Kidney (tissue), 14 donors: ENCODE measurements around the gene RFXANK. TPM values are rescaled to one million over a fixed set of nuclear protein-coding genes. Genes with fewer than 3 reads are reported as not detected.

Experiments used
- DNase-seq, 5 donors: peaks; one replicate each; pipeline ENCODE4 v3.0.0-alpha.2; 2013 to 2020
- FAIRE-seq: peaks from 2 replicates; lab custom pipeline; 2012; peaks lifted over from hg19 to GRCh38; lab: Jason Lieb, UNC
- H3K27ac ChIP-seq, 2 donors: one replicate each; pipeline ENCODE4 v1.7.0; 2013; ENCODE audit warnings: low read depth in 2 of 2, low read length in 2 of 2, inconsistent platforms in 1 of 2
- H3K27me3 ChIP-seq: one replicate; pipeline ENCODE4 v1.7.1; 2013; ENCODE audit warnings: low read length, inconsistent platforms; ENCODE audit not compliant: control insufficient read depth, insufficient read depth
- H3K36me3 ChIP-seq, 3 donors: one replicate each; pipeline versions ENCODE4 v1.7.0 to v1.7.1; 2013; ENCODE audit warnings: low read length in 3 of 3, control low read depth in 1 of 3, inconsistent platforms in 1 of 3; ENCODE audit not compliant: insufficient read depth in 3 of 3, control insufficient read depth in 2 of 3
- H3K4me1 ChIP-seq, 3 donors: one replicate each; pipeline versions ENCODE4 v1.7.0 to v1.7.1; 2013; ENCODE audit warnings: low read length in 3 of 3, inconsistent platforms in 1 of 3, low read depth in 1 of 3; ENCODE audit not compliant: control insufficient read depth in 2 of 3, insufficient read depth in 2 of 3
- H3K4me3 ChIP-seq, 3 donors: one replicate each; pipeline versions ENCODE4 v1.7.0 to v1.8.1; 2013; ENCODE audit warnings: low read length in 3 of 3, control low read depth in 1 of 3, inconsistent platforms in 1 of 3
- H3K9ac ChIP-seq, 3 donors: one replicate each; pipeline versions ENCODE4 v1.7.0 to v1.7.1; 2013; ENCODE audit warnings: low read length in 3 of 3, control low read depth in 1 of 3, inconsistent platforms in 1 of 3
- H3K9me3 ChIP-seq, 3 donors: one replicate each; pipeline versions ENCODE4 v1.7.0 to v1.7.1; 2013; ENCODE audit warnings: low read length in 3 of 3, control low read depth in 1 of 3, inconsistent platforms in 1 of 3; ENCODE audit not compliant: control insufficient read depth in 2 of 3, insufficient read depth in 1 of 3
- intact Hi-C: fragments of 100-400 bp; cut with DNase I; formaldehyde crosslinking; loops from one replicate; pipeline ENCODE4 v1.11.1; 2022
- polyA plus RNA-seq: library from polyadenylated mRNA; stranded (reverse); fragments of 350-450 nt; fragmentation: Illumina TruSeq; extraction: RNeasy Lipid Tissue Mini Kit (QIAGEN cat#74804); gene quantifications from one replicate; pipeline ENCODE4 v1.2.3, GENCODE V29; 2014; ENCODE audit warnings: low read depth, low replicate concordance; ENCODE audit not compliant: insufficient read depth
- total RNA-seq: library from RNA; stranded (reverse); fragmentation: NEBNext Ultra II Directional; extraction: Animal tissue kit (Norgen Biotek cat#: 25700); gene quantifications from one replicate; pipeline ENCODE4 v1.2.1, GENCODE V29; 2021
- TF ChIP-seq, protein P1 (sequence below): IDR thresholded peaks from 3 replicates; pipeline ENCODE4 v1.5.1; 2012; ENCODE audit warnings: mild to moderate bottlenecking, moderate library complexity, borderline replicate concordance; ENCODE audit not compliant: insufficient read depth; ENCODE audit errors: extremely low read depth
- donor health status: control.
- donor health status: control.
- donor health status: control.
- donor health status: control.
- donor health status: control.
- donor health status: DM: yes; HTN: yes; CAD: no.
- donor health status: Normal renal cell carcinoma (clear cell type).

Gene RFXANK
- total and polyA plus RNA-seq, 2 donors from 2014 or later = 70.7 to 133 TPM

DNA sequence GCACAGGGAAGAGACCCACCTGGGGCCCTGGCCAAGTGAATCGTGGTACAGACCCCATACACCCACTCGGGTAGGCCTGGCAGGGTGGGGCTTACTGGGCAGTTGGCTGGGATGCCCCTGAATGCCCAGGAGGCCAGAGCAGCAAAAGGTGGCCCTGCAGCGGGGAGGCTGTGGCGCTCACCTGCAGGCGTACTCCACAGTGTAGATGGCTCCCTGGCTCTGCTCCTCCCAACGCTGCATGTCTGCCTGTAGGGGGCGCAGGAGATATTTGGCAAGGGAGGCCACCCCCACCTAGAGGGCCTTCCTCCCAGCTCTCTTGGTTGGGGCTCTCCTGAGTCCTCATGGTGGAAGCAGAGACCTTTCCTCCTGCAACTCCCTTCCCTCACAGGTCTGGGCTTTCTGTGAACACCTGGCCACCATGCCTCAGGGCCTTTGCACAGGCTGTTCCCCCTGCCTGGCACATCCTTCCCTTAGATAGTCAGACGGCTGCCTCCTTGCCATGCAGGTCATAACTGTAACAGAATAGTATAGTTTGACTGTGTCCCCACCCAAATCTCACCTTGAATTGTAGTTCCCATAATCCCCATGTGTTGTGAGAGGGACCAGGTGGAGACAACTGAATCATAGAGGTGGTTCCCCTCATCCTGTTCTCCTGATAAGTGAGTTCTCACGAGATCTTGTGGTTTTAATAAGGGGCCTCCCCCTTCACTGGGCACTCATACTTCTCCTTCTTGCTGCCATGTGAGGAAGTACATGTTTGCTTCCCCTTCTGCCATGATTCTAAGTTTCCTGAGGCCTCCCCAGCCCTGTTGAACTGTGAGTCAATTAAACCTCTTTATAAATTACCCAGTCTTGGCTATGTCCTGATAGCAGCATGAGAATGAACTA lies 6.0 kb upstream of the RFXANK start:
- H3K27me3 ChIP-seq = no peaks in the 10 kb centered on the region
- H3K36me3 ChIP-seq = peaks cover 0 to 6% (median 0%) of the 10 kb centered on the region in 3 donors
- TF ChIP-seq, protein P1, sequence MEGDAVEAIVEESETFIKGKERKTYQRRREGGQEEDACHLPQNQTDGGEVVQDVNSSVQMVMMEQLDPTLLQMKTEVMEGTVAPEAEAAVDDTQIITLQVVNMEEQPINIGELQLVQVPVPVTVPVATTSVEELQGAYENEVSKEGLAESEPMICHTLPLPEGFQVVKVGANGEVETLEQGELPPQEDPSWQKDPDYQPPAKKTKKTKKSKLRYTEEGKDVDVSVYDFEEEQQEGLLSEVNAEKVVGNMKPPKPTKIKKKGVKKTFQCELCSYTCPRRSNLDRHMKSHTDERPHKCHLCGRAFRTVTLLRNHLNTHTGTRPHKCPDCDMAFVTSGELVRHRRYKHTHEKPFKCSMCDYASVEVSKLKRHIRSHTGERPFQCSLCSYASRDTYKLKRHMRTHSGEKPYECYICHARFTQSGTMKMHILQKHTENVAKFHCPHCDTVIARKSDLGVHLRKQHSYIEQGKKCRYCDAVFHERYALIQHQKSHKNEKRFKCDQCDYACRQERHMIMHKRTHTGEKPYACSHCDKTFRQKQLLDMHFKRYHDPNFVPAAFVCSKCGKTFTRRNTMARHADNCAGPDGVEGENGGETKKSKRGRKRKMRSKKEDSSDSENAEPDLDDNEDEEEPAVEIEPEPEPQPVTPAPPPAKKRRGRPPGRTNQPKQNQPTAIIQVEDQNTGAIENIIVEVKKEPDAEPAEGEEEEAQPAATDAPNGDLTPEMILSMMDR = peak; percentile 45
- no peak overlapping the region for H3K9ac ChIP-seq
- no peaks in the 10 kb centered on the region for H3K9me3 ChIP-seq
- DNase-seq = peak in 2 of 5 donors; percentile 19 to 48
- intact Hi-C loops = no loop called here
- no peak overlapping the region for H3K4me3 ChIP-seq
- no peak overlapping the region for H3K27ac ChIP-seq
- no peak for FAIRE-seq
- peaks cover 0 to 13% (median 4%) of the 10 kb centered on the region in 3 donors for H3K4me1 ChIP-seq

DNA sequence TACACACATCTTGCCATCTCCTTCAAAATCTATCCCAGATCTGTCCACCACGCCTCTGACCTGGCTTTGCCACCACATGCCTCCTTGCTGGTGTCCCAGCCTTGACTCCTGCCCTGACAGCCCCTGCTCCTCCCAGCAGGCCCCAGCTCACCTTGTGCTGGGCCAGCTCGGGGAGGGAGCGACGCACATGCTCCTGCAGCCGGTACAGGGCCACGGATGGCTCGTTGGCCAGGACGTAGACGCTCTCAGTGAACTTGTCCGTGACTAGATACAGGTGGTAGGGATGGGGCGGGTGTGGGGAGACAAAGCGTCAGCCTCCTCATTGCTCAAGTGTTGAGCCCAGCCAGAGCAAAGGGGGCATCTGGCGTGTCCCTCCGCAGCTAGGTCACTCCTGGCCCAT lies 5.3 kb upstream of the RFXANK start:
- FAIRE-seq = no peak
- no peak overlapping the region for H3K4me3 ChIP-seq
- intact Hi-C loops = no loop called here
- TF ChIP-seq, protein P1 = no peak
- peaks cover 0 to under 1% (median 0%) of the 10 kb centered on the region in 3 donors for H3K36me3 ChIP-seq
- H3K9me3 ChIP-seq = no peaks in the 10 kb centered on the region
- H3K4me1 ChIP-seq = peaks cover 0 to 15% (median 4%) of the 10 kb centered on the region in 3 donors
- H3K27ac ChIP-seq = no peak overlapping the region
- DNase-seq = no peak
- no peaks in the 10 kb centered on the region for H3K27me3 ChIP-seq
- no peak overlapping the region for H3K9ac ChIP-seq

DNA sequence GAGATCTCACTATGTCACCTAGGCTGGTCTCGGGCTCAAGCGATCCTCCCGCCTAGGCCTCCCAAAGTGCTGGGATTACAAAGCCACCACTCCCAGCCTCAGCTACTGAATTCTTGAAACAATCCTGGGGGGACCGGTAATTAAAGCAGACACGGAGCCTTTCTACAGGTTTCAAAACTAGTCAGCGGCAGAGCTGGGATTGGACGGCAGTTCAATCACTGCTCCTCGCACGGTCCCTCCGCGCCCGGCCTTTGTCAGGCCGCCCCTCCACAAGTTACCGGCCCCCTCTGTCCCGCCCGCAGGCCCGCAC lies 335 bp upstream of the RFXANK start:
- FAIRE-seq = no peak
- Histone ChIP-seq H3K4me3 (peak overlapping the region; percentile 88 to 99 (median 98)), H3K36me3 (no peaks in the 10 kb centered on the region), H3K9me3 (no peaks in the 10 kb centered on the region), H3K4me1 (peaks cover 0 to 18% (median 4%) of the 10 kb centered on the region in 3 donors), H3K27me3 (no peaks in the 10 kb centered on the region), H3K9ac (peak overlapping the region; percentile 72 to 97 (median 93)), H3K27ac (peak overlapping the region; percentile 100)
- TF ChIP-seq, protein P1 = no peak
- DNase-seq = no peak
- intact Hi-C loops = no loop called here
